Mucosa of gallbladder (tissue), 1 donor: Measurements from ENCODE around the gene CCDC167. TPM values are rescaled to one million over a fixed set of nuclear protein-coding genes. Genes with fewer than 3 reads are reported as not detected.
"Not testable (repeated sequence)": the region's sequence is repeated elsewhere in the genome, so short reads cannot be mapped to it uniquely, and the experiment has no call there.

Experiments used
- DNase-seq: peaks from one replicate; pipeline ENCODE4 v3.0.0-alpha.2; 2020; ENCODE audit warnings: low spot score
- total RNA-seq: library from RNA; stranded (reverse); gene quantifications from one replicate; pipeline ENCODE4 v1.2.1, GENCODE V29; 2021
- donor health status: DM: no; HTN: no; CAD: no.

CCDC167 gene
- total RNA-seq, 1 donor from 2014 or later: 12.9 TPM

- peak; percentile 70 for DNase-seq
Observed at GRCh38 chr6:37473364-37474095, 26.2 kb downstream of the CCDC167 start.

GRCh38 chr6:37467718-37468117 is 32.0 kb downstream of the CCDC167 start:
- no peak for DNase-seq

- DNase-seq: no peak
Observed at GRCh38 chr6:37463110-37463509, 36.6 kb downstream of the CCDC167 start.

- DNase-seq: no peak
Observed at GRCh38 chr6:37460805-37461204, 38.9 kb downstream of the CCDC167 start.

GRCh38 chr6:37459981-37460800 is 39.5 kb downstream of the CCDC167 start:
- no peak for DNase-seq

GRCh38 chr6:37456816-37457560 is 42.7 kb downstream of the CCDC167 start:
- DNase-seq: no peak

- DNase-seq: no peak
Observed at GRCh38 chr6:37456126-37456525, 43.6 kb downstream of the CCDC167 start.

- DNase-seq: no peak
Observed at GRCh38 chr6:37454420-37455140, 45.1 kb downstream of the CCDC167 start.

- no peak for DNase-seq
Observed at GRCh38 chr6:37452522-37452921, 47.2 kb downstream of the CCDC167 start.

- no peak for DNase-seq
Observed at GRCh38 chr6:37451441-37452193, 48.1 kb downstream of the CCDC167 start.

GRCh38 chr6:37449984-37450383 is 49.7 kb downstream of the CCDC167 start:
- DNase-seq: no peak

- DNase-seq: not testable (repeated sequence)
Observed at GRCh38 chr6:37443216-37443542, 56.5 kb downstream of the CCDC167 start.

GRCh38 chr6:37442416-37443215 is 57.1 kb downstream of the CCDC167 start:
- no peak for DNase-seq

- DNase-seq: no peak
Observed at GRCh38 chr6:37441651-37442050, 58.0 kb downstream of the CCDC167 start.

- DNase-seq: no peak
Observed at GRCh38 chr6:37438930-37439329, 60.8 kb downstream of the CCDC167 start.

- DNase-seq: no peak
Observed at GRCh38 chr6:37435816-37436215, 63.9 kb downstream of the CCDC167 start.

- no peak for DNase-seq
Observed at GRCh38 chr6:37435373-37435772, 64.3 kb downstream of the CCDC167 start.

GRCh38 chr6:37433657-37434271 is 65.9 kb downstream of the CCDC167 start:
- DNase-seq: no peak
